Stimulated activated CD8-positive, alpha-beta memory T cell treated with anti-CD3 and anti-CD28 coated beads, Interleukin-15, amount 100 ng/mL, for 24 hours (primary cell): ENCODE measurements around the gene CLEC7A.

Experiments used
- DNase-seq: peaks from one replicate; pipeline ENCODE4 v3.0.0-alpha.2; 2020; ENCODE audit warnings: low read depth

Gene CLEC7A

DNA sequence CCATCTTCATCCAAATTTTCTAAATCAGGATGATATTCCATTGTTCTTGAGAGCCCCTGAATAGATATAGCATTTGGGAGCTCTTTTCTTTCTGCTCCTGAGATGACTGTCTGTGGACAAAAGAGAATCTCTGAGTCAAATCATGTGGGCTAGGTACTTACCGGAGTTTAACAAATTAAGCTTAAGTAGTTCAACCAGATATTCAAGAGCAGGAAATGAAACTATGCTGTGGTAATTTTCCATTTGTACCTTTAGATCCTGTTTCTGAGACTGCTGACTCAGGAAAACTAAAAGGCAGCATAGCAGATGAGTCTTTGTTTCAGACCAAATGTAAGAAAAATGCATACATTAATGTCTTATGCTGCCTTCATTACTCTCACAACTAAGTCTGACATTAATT is at the start of gene CLEC7A:
Gene CLEC7A, minus strand, starts transcription at position 158 of the 400 bp plus-strand sequence. Its CDS starts 117 bp downstream, at position 41.
- DNase-seq, result no peak

GRCh38 chr12:10179776-10180181 is 49.8 kb upstream of the CLEC7A start:
- DNase-seq, result no peak

DNA sequence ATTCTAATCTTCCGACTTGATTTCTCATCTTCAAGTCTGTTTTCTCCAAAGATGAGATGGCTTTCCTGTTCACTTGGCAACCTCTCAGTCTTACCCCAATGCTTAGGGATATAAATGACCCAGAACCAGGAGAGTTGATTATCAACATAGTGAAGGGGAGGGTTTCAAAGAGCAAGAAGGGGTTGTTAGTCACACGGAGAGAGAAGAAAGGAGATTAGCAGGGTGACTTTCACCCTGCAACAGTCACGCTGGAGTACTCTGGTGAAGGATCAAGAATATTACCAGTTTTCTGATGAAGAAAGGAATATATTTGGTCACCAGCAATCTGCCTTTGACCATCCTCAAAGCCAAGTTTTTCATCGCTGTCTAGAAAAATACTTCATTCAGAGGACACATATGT is 48.8 kb upstream of the CLEC7A start, which contains the start of gene TMEM52B:
Gene TMEM52B, plus strand, starts transcription at position 212 of the 400 bp plus-strand sequence. CDS start 543 bp downstream, outside the sequence.
- DNase-seq, result no peak

- no peak for DNase-seq
Measured at GRCh38 chr12:10175846-10176636, 46.0 kb upstream of the CLEC7A start.

- no peak for DNase-seq
Measured at GRCh38 chr12:10174986-10175614, 45.1 kb upstream of the CLEC7A start.

- no peak for DNase-seq
Measured at GRCh38 chr12:10171973-10172728, 42.2 kb upstream of the CLEC7A start, which contains the start of gene OLR1. TSS of gene OLR1 (minus strand) at chr12:10172132. CDS start at chr12:10172077, 55 bp downstream.

DNA sequence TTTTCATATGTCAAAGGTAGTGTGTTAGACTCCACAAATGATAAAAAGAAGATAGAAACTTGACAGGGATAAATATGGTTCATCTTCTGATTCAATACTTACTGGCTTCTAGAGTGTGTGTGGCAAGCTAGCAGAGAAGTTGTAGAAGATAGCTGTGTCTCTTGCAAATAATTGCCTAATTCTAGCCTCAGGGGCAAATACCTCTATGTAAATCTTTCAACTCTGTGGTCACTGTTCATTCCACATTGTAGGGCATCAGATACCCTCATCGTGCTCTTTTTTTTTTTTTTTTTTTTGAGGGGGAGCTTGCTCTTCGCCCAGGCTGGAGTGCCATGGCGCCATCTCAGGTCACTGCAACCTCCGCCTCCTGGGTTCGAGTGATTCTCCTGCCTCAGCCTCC is 40.2 kb upstream of the CLEC7A start:
- no peak for DNase-seq

- DNase-seq, result no peak
Measured at GRCh38 chr12:10169104-10169503, 39.1 kb upstream of the CLEC7A start.

DNA sequence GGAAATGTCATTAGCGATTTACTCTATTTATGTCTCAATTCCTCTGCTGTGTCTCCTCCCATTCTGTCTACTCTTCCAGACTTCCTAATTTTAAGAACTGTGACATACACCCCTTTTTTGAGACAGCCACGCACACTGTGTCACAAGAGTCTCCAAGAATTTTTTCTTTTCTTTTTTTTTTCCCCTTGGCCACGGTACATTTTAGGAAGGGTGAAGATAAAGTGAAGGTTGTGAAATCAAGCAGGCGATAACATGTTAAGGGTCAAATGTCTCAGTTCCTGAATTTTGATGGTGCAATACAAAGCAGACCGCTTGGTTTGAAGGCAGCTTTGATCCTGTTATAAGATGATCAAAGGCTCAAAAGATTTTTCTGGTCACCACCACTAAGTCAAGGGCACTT is 37.6 kb upstream of the CLEC7A start:
- DNase-seq, result no peak

DNA sequence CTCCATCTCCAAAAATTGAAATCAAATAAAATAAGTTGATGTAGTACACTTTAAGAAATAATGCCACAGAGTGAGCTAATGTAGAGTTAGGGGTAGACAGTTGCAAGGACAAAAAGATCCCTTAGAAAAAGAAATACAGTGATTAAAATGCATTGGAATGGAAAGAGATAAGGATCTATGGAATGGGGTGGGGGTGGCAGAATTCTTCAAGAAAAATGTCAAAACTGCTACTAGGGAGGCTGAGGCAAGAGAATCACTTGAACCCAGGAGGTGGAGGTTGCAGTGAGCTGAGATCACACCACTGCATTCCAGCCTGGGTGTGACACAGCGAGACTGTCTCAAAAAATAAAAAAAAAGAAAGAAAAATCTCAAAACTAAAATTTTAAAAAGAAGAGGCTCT is 35.4 kb upstream of the CLEC7A start:
- DNase-seq, result no peak

GRCh38 chr12:10163084-10163483 is 33.1 kb upstream of the CLEC7A start:
- DNase-seq, result no peak

DNA sequence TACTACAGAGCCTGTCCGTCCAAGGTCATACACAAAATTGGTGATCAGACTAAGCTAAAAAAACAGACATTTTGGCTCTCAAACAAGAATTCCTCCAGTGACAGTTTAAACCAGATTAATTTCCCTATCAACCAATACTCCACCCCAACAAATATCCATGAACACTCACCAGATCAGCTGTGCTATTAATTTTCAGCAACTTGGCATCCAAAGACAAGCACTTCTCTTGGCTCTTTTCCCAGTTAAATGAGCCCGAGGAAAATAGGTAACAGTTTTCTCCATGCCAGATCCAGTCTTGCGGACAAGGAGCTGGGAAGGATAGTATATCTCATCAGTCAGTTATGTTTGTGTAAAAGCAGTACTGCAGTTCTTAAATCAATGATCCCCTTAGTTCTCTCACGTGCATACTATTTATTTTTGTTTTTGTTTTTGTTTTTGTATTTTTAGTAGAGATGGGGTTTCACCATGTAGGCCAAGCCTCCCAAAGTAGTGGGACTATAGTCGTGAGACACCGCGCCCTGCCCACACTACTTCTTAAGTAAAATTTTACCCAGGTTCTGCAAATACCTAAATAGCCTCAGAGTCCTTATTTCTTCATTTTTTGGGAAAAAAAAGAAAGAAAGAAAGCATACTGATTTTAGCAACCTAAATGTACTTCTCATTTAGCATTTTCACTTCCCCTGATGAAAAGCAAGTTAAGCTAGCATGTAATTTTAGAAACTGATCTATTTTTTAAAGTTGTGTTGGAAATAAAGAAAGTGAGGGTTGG is 30.8 kb upstream of the CLEC7A start:
- DNase-seq, result no peak

DNA sequence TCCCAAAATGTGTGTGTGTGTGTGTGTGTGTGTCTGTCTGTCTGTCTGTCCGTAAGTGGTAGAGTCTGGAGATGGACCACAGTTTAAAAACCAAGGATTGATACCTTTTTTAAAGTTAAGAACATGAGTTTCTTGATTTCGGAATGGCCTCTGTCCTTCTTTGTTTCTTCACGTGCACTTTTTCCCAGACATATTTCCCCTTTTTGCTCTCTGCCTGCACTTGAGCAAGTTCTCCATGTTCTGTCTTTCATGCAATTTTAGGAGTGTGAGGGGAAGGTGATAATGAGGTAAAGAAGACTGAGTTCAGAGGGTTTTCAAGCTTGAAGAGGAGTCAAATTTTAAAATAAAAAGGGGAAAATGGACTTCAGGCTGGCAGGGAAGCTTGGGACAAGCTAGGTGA is 29.3 kb upstream of the CLEC7A start:
- no peak for DNase-seq

DNA sequence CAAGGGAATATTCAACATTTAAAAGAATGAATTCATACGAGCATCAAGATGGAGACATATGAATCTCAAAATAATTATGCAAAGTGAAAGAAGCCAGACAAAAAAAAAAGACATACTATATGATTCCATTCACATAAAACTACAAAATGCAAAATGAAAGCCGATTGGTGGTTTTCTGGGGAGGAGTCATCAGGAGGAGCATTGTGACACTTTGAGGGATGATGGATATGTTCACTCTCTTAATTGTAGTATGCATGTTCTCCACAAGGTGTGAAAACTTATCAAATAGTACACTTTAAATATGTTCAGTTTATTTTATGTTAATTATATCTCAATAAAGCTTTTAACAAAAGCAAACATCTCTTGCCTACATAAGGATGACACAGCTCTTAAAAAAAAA is 28.4 kb upstream of the CLEC7A start:
- no peak for DNase-seq

DNA sequence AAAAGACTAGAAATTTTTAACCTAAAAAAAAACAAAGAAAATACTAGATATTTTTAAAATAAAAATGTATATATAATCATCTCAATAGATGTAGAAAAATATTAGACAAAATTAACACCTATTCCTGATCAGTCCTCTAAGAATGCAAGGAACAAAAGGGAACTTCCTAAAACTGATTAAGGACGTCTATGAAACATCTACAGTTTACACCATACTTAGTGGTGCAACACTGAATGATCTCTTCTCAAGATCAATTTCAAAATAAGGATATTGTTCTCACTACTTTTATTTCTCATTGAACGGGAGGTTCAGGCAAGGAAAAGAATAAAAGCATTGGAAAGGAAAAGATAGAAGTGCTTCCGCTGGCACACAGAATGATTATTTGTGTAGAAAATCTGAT is 26.0 kb upstream of the CLEC7A start:
- DNase-seq, result no peak

GRCh38 chr12:10154145-10154496 is 24.1 kb upstream of the CLEC7A start:
- no peak for DNase-seq

DNA sequence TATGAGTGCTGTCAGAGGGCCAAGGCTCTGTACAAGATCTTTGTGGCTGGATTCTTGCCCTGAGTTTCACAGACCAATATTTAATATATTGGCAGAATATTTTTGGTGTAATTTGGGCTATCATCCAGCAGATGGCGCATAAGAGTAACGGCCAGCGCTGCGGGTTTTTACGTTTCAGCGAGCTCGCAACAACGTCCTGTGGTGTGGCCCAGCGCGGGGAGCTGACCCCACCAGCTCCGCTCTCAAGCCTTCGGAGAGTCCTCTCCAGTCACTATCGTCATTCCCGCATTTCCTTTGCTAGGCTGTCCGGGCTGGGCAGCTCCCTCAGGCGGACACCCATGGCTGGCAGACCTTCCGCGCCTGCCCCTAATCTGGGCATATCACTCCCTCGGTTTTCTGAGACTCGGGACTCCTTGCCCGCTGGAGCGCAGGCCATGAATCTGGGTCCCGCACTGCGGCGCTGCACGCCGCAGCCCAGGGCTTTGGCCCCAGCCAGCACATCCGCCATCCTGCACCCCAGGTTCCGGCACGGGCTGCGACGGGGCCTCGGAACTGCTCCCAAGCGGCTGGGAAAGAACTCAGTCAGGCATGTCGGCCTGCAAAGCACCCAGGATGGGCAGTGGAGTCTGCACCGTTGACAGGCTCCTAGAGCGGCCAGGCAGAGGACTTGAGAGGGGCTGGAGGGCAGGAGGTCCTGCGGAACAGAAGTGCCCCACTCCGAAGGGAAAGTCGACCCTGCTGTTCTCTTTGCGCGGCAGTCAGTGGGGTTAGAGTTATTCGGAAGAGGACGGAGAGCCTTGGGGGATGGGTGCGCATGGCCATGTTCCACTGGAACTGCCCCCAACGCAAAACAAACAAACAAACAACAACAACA is 23.5 kb upstream of the CLEC7A start:
- DNase-seq, result peak; percentile 27

DNA sequence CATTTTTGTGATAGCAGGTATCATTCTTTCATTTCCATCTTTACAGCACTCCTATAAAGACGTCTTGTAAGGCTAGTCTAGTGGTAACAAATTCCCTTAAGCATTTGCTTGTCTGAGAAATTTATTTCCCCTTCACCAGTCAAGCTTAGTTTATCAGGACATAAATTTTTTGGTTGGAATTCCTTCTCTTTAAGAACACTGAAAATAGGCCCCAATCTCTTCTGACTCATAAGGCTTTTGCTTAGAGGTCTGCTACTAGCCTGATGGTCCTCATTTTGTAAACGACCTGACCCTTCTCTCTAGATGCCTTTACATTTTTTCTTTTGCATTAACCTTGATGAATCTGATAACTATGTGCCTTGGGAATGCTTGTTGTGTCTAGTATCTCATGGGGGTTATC is 21.6 kb upstream of the CLEC7A start:
- no peak for DNase-seq

GRCh38 chr12:10147714-10148403 is 17.9 kb upstream of the CLEC7A start:
- DNase-seq, result no peak

DNA sequence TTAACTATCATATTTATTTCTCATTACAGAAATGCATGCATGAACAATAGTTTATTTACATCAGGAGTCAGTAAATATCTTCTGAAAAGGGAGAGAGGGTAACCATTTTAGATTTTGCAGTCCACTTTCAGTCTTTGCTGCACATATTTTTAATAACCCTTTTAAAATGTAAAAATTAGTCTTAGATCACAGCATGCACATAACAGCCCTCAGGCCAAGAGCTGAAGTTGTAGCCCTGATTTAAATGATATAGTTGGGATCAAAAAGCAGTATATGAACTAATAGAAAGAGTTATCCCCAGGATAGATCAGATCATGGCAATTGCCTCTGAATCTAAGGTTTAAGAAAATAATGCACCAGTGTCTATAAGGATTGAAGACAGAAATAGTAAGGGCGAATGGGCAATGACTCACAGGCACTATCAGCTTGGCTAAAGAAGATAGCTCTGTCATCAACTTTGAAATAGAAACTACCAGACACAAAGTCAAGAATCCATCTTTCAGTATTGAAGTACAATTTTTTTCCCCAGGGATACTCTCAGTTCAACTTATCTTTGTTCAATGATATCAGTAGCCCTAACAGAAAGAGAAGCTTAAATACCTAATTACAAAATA is 13.1 kb upstream of the CLEC7A start:
- DNase-seq, result no peak
